Cerebellar nuclear complex (tissue), 1 donor: ENCODE measurements around the gene PCDH19.

Source experiments
- DNase-seq, 2 experiments: peaks; one replicate each; lab custom pipeline; 2025; lab: John Stamatoyannopoulos, UW

PCDH19 gene

DNA sequence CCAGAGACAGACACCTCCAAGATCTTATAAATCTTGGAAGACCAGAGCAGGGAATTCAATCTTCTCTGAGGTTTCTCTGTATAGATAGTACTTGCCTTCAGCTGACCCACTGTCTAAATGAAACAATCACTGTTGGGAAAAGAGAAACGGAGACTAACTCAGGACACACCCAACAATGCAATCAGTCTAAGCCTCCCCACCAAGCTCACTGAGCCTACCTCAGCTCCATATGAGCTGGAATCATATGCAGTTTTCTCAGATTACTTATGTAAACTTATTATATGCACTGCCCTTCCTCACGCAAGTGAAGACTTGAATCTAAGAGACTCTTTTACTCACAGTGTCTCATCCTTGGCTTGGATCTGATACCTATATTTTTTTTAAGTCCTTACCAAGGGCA is 110.5 kb downstream of the PCDH19 start:
- DNase-seq: no peak

DNA sequence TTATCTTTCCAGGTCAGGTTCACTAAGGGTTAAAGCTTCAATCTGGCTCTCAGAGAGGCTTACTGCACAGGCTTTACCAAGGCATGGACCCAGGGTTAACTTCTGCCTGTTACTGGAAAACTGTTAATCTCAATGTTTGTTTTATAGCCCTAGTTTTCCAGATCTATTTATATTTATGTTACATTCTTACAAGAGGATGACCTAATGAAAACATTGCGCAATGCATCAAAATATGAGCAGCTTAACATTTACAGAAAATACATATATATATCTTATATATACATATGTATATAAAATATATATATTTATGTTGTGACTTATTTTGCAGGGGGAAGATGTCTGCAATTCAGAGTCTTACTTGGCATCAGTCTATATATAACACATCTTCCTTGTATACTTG is 112.3 kb downstream of the PCDH19 start:
- no peak for DNase-seq

DNA sequence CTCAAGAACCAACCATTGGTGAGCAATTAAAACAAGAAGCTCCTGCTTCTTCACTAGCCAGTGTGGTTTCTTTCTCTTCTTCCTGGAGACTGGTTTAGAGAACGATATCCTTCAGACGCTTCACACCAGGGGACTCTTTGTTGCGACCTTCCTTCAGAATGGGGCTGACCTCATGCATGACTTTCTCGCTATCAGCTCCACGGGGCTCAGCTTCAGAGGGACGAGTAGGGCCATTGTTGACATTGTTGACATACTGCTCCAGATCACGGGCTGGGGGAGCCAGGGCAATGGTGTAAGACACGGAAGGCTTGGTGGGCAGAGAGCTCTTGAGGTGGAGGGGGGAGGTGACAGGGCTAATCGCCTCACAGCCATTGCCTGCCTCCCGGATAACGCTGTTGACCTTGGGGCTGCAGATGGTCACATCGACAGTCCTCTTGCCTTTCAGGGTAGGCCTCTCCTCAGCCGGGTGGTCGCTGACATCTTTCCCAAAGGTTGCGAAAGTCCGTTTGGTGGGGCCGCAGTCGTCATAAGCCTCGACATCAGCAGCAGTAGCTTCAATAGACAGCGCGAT is 113.8 kb downstream of the PCDH19 start:
- no peak for DNase-seq

DNA sequence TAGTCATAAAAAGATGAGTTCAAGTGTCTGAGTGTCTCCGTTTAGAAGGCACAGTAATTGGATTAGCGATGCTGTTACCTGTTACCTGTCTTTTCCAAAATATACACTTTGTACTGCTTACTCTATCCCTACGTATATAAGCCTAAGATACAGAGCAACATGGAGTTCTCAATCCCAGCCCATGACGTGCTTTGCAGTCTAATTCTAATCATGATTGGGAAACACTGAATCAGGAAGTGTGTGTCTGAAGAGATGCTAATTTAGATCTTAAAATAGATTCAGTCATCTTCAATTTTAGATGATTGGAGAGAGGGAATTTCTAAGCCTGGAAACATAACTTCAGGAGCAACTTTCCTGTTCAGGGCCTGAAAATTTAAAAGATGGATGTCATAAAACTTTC is 115.1 kb downstream of the PCDH19 start:
- no peak for DNase-seq

DNA sequence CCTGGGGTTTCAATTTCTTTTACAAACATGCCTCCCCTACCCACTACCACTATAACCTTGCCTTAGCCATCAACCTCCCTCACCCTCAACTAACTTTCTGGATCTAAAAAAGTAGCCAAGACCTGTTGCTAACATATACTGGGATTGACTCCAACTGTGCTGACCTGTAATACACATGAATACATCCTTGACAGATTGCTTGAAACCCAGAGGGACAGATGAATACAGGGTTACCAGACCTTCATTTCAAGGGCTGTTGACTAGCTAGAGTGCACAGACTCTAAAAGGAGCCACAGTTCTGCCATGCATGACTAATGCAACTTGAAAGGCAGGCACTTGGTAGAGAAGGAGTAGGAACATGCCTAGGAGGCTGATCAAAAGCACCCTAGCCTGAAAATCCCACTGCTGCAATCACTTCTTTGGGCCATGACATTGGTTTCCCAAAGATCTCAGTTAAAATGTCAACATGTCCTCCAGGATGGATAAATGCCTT is 121.0 kb downstream of the PCDH19 start:
- no peak for DNase-seq

DNA sequence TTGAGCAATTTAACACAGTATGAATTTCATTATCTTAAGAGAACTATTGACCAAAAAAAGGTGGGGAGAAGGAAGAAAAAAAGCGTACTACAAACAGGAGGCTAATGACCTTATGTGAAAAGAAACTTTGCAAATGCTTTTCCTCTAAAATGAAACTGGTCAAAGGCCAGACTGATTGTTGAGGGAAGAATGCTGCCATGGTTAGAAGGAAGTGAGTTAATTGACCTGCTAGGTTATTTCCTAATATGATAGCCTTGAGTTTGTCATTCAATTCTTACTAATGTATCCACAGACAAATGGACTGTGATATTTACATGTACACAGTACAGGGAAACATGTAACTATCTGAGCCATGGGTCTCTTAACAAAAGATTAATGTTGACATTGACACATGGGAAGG is 132.8 kb downstream of the PCDH19 start:
- no peak for DNase-seq

DNA sequence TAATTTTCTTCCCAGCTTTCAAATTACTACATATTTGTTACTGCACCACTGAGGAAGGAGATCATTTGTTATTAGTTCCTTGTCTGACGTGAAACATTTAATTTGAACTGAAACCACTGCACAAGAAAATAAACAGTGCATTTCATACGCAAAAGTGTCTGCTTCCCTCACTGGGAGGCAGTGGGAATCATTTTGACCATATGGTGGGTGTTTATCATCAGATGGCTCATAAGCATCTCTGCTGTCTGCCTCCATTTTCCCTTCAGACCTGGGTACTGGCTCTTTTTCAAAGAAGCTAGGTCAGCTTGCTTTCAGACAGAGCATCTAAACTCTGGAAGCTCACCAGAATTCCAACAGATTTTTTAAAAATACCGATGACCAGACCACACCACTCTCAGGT is 135.2 kb downstream of the PCDH19 start:
- DNase-seq: no peak

DNA sequence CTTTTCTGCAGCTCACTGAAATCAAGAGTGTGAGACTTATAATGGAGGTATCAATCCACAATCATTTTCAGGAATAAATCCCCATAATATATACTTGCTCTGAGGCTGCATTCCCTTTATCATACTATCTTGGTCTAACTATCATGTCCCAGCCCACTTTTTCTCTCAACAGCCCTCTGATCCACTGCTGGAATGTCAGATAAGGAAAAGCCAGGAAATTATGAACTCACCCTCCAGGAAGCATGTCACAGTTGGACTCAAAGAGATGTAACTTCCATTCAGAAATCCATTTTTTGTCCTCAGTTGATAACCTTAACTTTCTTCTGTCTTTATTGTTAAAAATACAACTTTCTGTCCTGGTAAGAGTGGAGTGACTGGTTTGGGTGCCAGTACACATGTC is 144.9 kb downstream of the PCDH19 start:
- DNase-seq: no peak

DNA sequence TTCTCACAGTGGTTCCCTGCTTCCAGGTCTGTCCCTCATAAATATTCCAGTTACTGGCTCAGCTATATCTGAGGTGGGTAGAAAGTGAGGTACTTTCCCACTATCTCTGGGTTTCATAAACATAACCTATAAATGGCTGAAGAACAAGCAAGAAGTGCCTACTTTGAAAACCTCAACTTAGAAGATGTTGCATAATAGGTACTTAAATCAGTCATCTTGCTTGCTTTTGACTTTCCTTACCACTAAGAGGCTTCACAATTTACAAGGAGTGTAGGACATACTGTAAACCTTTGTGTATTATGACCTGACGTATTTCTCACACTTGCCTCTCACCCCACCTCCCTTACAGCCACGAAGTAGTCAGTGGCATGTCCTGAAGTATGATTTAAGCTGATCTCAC is 145.9 kb downstream of the PCDH19 start:
- no peak for DNase-seq

DNA sequence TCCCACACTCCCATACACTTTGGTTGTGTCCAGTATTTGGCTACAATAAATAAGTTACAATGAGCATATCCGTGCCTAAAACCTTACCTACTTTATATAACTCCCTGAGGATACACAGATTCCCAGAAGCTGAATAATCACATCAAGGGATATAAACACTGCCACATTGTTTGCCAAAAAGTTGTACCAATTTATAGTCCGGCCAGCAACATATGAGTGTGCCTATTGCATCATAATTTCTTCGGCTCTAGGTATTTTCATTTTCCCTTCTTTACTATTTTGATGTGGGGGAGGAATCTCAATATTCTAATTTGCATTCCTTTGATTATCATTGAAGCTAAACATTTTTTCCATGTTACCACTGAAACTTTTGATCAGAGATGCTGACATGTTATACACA is 146.4 kb downstream of the PCDH19 start:
- no peak for DNase-seq

DNA sequence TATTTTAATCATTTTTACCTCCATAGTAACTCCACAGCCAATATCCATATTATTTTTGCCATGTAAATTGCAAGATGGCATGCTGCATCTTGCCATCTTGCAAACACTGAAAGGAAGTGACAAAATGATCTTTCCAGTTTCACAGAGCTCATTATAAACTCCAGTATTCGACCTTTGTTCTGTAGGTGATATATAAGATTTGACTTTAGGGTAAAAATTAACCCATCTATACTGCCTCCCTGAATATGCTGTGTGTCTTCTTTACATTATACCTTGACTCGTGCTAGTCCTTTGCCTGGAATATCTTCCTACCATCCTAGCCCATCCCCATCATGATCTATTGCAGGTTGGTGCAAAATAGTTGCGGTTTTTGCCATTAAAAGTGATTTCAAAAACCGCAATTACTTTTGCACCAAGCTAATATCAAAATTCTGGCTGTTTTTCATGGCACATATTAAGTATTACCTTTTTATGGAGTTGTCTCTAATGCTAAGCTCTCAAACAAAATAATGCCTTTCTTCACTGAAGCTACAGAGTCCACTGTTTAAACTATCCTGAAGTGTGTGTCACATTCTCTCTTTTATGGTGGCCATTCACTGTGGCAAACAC is 161.1 kb downstream of the PCDH19 start:
- no peak for DNase-seq

DNA sequence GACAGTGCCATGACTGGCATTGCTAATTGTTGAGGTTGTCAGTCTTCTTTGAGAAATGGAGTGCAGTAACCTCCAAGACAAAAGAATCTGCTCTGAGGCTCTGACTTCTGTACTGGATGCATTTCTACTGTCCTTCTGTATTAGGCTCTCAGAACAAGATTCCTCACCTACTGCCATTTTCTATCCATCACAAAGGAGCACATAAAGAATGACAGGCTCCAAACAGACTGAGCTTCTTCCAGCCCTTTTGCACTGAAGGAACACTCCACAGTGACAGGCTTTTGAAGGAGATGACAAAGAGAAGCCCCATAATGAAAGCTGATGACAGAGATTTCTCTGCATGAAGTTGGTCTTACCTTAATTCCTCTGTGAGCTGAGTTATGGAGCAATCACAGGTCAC is 162.2 kb downstream of the PCDH19 start:
- DNase-seq: no peak

DNA sequence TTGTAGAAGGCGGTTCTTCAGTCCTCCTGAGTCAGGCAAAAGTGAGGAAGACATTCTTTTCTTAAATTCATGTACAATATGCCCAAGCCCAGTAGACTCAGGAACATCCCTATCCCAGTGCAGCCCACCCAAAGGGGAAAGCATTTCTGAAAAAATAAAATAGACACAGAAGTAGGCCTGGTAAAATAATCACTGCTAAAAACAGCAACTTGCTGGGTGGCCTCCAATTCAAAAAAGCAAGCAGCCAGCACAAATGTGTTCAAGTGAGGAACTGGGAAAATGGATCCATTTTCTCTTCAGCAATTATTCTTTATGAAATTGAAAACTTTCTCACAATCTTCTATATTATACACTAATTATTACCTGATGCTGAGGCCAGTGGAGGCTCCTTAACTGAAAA is 165.4 kb downstream of the PCDH19 start:
- no peak for DNase-seq
